ENCODE measurements around the gene HMGCS1.

Gene HMGCS1

GRCh38 chr5:43295202-43295601, 18.0 kb downstream of the HMGCS1 start:
- H3K36me3 ChIP-seq (ENCODE audit: control insufficient read depth, insufficient read depth, low read length) = peaks cover 20% of the 10 kb centered on the region
- no peaks in the 10 kb centered on the region for H3K9me3 ChIP-seq (ENCODE audit: control insufficient read depth, insufficient read depth, low read length)
- H3K4me1 ChIP-seq (ENCODE audit: control insufficient read depth, insufficient read depth, low read length) = no peaks in the 10 kb centered on the region
- H3K27me3 ChIP-seq (ENCODE audit: control insufficient read depth, insufficient read depth, low read length) = no peaks in the 10 kb centered on the region
- no peak overlapping the region for H3K4me3 ChIP-seq (ENCODE audit: low read depth, low read length)
- H3K9ac ChIP-seq (ENCODE audit: low read depth, low read length) = no peak overlapping the region

DNA sequence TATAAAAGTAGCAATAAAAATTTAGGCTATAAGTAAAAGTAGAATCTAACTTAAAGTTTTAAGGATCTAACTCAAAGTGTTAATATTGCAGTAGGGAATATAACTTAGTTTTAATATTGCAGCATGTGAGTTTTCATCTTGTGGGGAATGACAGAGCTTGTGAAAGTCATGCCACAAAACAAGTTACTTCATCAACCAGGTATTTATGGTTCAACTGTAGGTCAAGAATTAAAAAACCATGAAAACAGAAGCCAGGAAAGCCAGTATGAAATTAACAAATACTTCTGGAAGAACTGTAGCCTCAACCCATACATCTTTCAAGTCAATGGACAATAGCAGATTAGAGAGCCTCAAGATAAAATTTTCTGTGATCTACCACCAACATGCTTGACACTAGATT, 19.0 kb downstream of the HMGCS1 start:
- peaks cover 20% of the 10 kb centered on the region for H3K36me3 ChIP-seq (ENCODE audit: control insufficient read depth, insufficient read depth, low read length)
- no peak overlapping the region for H3K9ac ChIP-seq (ENCODE audit: low read depth, low read length)
- H3K4me3 ChIP-seq (ENCODE audit: low read depth, low read length) = no peak overlapping the region
- H3K9me3 ChIP-seq (ENCODE audit: control insufficient read depth, insufficient read depth, low read length) = no peaks in the 10 kb centered on the region
- H3K4me1 ChIP-seq (ENCODE audit: control insufficient read depth, insufficient read depth, low read length) = no peaks in the 10 kb centered on the region
- H3K27me3 ChIP-seq (ENCODE audit: control insufficient read depth, insufficient read depth, low read length) = no peaks in the 10 kb centered on the region

- no peaks in the 10 kb centered on the region for H3K9me3 ChIP-seq (ENCODE audit: control insufficient read depth, insufficient read depth, low read length)
- peaks cover 11% of the 10 kb centered on the region for H3K36me3 ChIP-seq (ENCODE audit: control insufficient read depth, insufficient read depth, low read length)
- H3K4me3 ChIP-seq (ENCODE audit: low read depth, low read length) = no peak overlapping the region
- H3K27me3 ChIP-seq (ENCODE audit: control insufficient read depth, insufficient read depth, low read length) = no peaks in the 10 kb centered on the region
- no peak overlapping the region for H3K9ac ChIP-seq (ENCODE audit: low read depth, low read length)
- no peaks in the 10 kb centered on the region for H3K4me1 ChIP-seq (ENCODE audit: control insufficient read depth, insufficient read depth, low read length)
Measured at GRCh38 chr5:43290726-43291125, 22.5 kb downstream of the HMGCS1 start.

- no peak overlapping the region for H3K9ac ChIP-seq (ENCODE audit: low read depth, low read length)
- no peaks in the 10 kb centered on the region for H3K36me3 ChIP-seq (ENCODE audit: control insufficient read depth, insufficient read depth, low read length)
- H3K27me3 ChIP-seq (ENCODE audit: control insufficient read depth, insufficient read depth, low read length) = no peaks in the 10 kb centered on the region
- no peaks in the 10 kb centered on the region for H3K9me3 ChIP-seq (ENCODE audit: control insufficient read depth, insufficient read depth, low read length)
- H3K4me1 ChIP-seq (ENCODE audit: control insufficient read depth, insufficient read depth, low read length) = no peaks in the 10 kb centered on the region
- H3K4me3 ChIP-seq (ENCODE audit: low read depth, low read length) = no peak overlapping the region
Measured at GRCh38 chr5:43288269-43288831, 24.9 kb downstream of the HMGCS1 start.

DNA sequence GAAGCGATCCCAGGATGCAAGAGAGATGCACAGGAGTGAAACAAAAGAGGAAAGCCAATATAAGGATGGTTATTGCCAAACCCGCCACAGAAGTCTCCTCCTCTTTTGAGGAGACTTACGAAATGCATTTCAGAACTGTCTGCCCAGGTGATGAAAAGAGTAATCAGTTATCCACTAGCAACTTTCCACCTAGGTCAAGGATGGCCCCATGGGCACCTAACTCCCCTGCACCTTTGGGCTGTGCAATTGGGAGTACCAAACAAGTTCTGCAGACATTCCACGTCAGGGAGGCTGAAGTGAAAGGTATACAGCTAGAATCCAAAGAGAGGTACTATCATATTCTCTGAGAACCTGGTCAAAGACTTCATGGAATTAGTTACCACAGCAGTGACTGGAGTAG, 25.7 kb downstream of the HMGCS1 start:
- H3K27me3 ChIP-seq (ENCODE audit: control insufficient read depth, insufficient read depth, low read length) = no peaks in the 10 kb centered on the region
- no peak overlapping the region for H3K4me3 ChIP-seq (ENCODE audit: low read depth, low read length)
- H3K4me1 ChIP-seq (ENCODE audit: control insufficient read depth, insufficient read depth, low read length) = no peaks in the 10 kb centered on the region
- no peaks in the 10 kb centered on the region for H3K9me3 ChIP-seq (ENCODE audit: control insufficient read depth, insufficient read depth, low read length)
- no peaks in the 10 kb centered on the region for H3K36me3 ChIP-seq (ENCODE audit: control insufficient read depth, insufficient read depth, low read length)
- no peak overlapping the region for H3K9ac ChIP-seq (ENCODE audit: low read depth, low read length)

DNA sequence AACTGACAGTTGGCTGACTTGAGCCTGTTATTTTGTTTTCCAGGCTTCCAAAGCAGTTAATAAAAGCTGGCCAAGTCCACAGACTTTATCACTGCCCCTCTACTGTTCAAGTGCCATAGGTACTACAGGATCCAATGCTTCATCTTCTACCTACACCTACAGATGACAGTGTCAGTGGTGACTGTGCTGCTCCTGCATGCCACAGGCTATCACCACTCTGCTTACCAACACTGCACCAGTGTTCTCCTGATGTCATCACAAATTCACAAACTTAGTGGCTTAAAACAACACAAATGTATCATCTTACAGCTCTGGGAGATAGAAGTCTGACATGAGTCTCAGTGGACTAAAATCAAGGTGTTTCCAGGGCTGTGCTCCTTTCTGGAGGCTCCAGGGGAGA, 26.6 kb downstream of the HMGCS1 start:
- Histone ChIP-seq H3K9me3 (ENCODE audit: control insufficient read depth, insufficient read depth, low read length) (no peaks in the 10 kb centered on the region), H3K4me3 (ENCODE audit: low read depth, low read length) (no peak overlapping the region), H3K4me1 (ENCODE audit: control insufficient read depth, insufficient read depth, low read length) (no peaks in the 10 kb centered on the region), H3K36me3 (ENCODE audit: control insufficient read depth, insufficient read depth, low read length) (no peaks in the 10 kb centered on the region), H3K9ac (ENCODE audit: low read depth, low read length) (no peak overlapping the region), H3K27me3 (ENCODE audit: control insufficient read depth, insufficient read depth, low read length) (no peaks in the 10 kb centered on the region)

GRCh38 chr5:43281840-43282658, 31.2 kb downstream of the HMGCS1 start:
- Histone ChIP-seq H3K4me1 (ENCODE audit: control insufficient read depth, insufficient read depth, low read length) (no peaks in the 10 kb centered on the region), H3K36me3 (ENCODE audit: control insufficient read depth, insufficient read depth, low read length) (no peaks in the 10 kb centered on the region), H3K4me3 (ENCODE audit: low read depth, low read length) (no peak overlapping the region), H3K27me3 (ENCODE audit: control insufficient read depth, insufficient read depth, low read length) (no peaks in the 10 kb centered on the region), H3K9me3 (ENCODE audit: control insufficient read depth, insufficient read depth, low read length) (no peaks in the 10 kb centered on the region), H3K9ac (ENCODE audit: low read depth, low read length) (no peak overlapping the region)

GRCh38 chr5:43279548-43280274, 33.5 kb downstream of the HMGCS1 start:
- H3K4me1 ChIP-seq (ENCODE audit: control insufficient read depth, insufficient read depth, low read length) = no peaks in the 10 kb centered on the region
- no peaks in the 10 kb centered on the region for H3K27me3 ChIP-seq (ENCODE audit: control insufficient read depth, insufficient read depth, low read length)
- no peak overlapping the region for H3K4me3 ChIP-seq (ENCODE audit: low read depth, low read length)
- H3K36me3 ChIP-seq (ENCODE audit: control insufficient read depth, insufficient read depth, low read length) = no peaks in the 10 kb centered on the region
- H3K9ac ChIP-seq (ENCODE audit: low read depth, low read length) = no peak overlapping the region
- no peaks in the 10 kb centered on the region for H3K9me3 ChIP-seq (ENCODE audit: control insufficient read depth, insufficient read depth, low read length)

GRCh38 chr5:43275391-43275790, 37.8 kb downstream of the HMGCS1 start:
- Histone ChIP-seq H3K9ac (ENCODE audit: low read depth, low read length) (no peak overlapping the region), H3K4me3 (ENCODE audit: low read depth, low read length) (no peak overlapping the region), H3K27me3 (ENCODE audit: control insufficient read depth, insufficient read depth, low read length) (no peaks in the 10 kb centered on the region), H3K9me3 (ENCODE audit: control insufficient read depth, insufficient read depth, low read length) (no peaks in the 10 kb centered on the region), H3K4me1 (ENCODE audit: control insufficient read depth, insufficient read depth, low read length) (no peaks in the 10 kb centered on the region), H3K36me3 (ENCODE audit: control insufficient read depth, insufficient read depth, low read length) (no peaks in the 10 kb centered on the region)

- H3K9ac ChIP-seq (ENCODE audit: low read depth, low read length) = no peak overlapping the region
- no peaks in the 10 kb centered on the region for H3K4me1 ChIP-seq (ENCODE audit: control insufficient read depth, insufficient read depth, low read length)
- no peaks in the 10 kb centered on the region for H3K9me3 ChIP-seq (ENCODE audit: control insufficient read depth, insufficient read depth, low read length)
- no peaks in the 10 kb centered on the region for H3K36me3 ChIP-seq (ENCODE audit: control insufficient read depth, insufficient read depth, low read length)
- H3K27me3 ChIP-seq (ENCODE audit: control insufficient read depth, insufficient read depth, low read length) = no peaks in the 10 kb centered on the region
- no peak overlapping the region for H3K4me3 ChIP-seq (ENCODE audit: low read depth, low read length)
Measured at GRCh38 chr5:43274435-43275114, 38.6 kb downstream of the HMGCS1 start.

GRCh38 chr5:43273552-43273951, 39.7 kb downstream of the HMGCS1 start:
- Histone ChIP-seq H3K36me3 (ENCODE audit: control insufficient read depth, insufficient read depth, low read length) (no peaks in the 10 kb centered on the region), H3K9ac (ENCODE audit: low read depth, low read length) (no peak overlapping the region), H3K27me3 (ENCODE audit: control insufficient read depth, insufficient read depth, low read length) (no peaks in the 10 kb centered on the region), H3K9me3 (ENCODE audit: control insufficient read depth, insufficient read depth, low read length) (no peaks in the 10 kb centered on the region), H3K4me1 (ENCODE audit: control insufficient read depth, insufficient read depth, low read length) (no peaks in the 10 kb centered on the region), H3K4me3 (ENCODE audit: low read depth, low read length) (no peak overlapping the region)
